HG03108 (cell line): ENCODE data around the gene ARPC1B.

ENCODE experiments used
- ATAC-seq: cut with Tn5 transposase; IDR thresholded peaks from one replicate; pipeline ENCODE4 v1.9.1; 2021; ENCODE audit warnings: moderate library complexity; ENCODE audit not compliant: unreplicated experiment

Gene ARPC1B

GRCh38 chr7:99440195-99440594 is 65.7 kb downstream of the ARPC1B start:
- no peak for ATAC-seq
